MM.1S (cell line): Measurements from ENCODE around the gene AHNAK.

Experiments
- DNase-seq: peaks from one replicate; pipeline ENCODE4 v3.0.0-alpha.2; 2015
- H2AFZ ChIP-seq: fragments of 300-600 bp; sonication (generic); 2 replicates; pipeline ENCODE4 v1.6.0; 2016; ENCODE audit warnings: antibody characterized with exemption, low read length
- H3F3A ChIP-seq: fragments of 300-600 bp; sonication (generic); 2 replicates; pipeline ENCODE4 v1.6.1; 2016; ENCODE audit warnings: mild to moderate bottlenecking, antibody characterized with exemption, low read length, moderate library complexity, mixed read lengths; ENCODE audit not compliant: insufficient read depth
- H3K27ac ChIP-seq: fragments of 300-600 bp; sonication (generic); 2 replicates; pipeline ENCODE4 v1.5.1; 2016; ENCODE audit warnings: mild to moderate bottlenecking, low read length
- H3K27me3 ChIP-seq: fragments of 300-600 bp; sonication (generic); replicated peaks from 2 replicates; pipeline ENCODE4 v1.6.0; 2016; ENCODE audit warnings: low read length; ENCODE audit not compliant: insufficient read depth
- H3K36me3 ChIP-seq: fragments of 300-600 bp; sonication (generic); replicated peaks from 2 replicates; pipeline ENCODE4 v1.6.1; 2016; ENCODE audit warnings: mild to moderate bottlenecking, low read length, mixed read lengths; ENCODE audit not compliant: insufficient read depth
- H3K4me1 ChIP-seq: fragments of 300-600 bp; sonication (generic); 2 replicates; pipeline ENCODE4 v1.6.1; 2016; ENCODE audit warnings: low read length, mixed read lengths
- H3K4me2 ChIP-seq: fragments of 300-600 bp; sonication (generic); 2 replicates; pipeline ENCODE4 v1.6.0; 2016; ENCODE audit warnings: low read depth, low read length
- H3K4me3 ChIP-seq: fragments of 300-600 bp; sonication (generic); 2 replicates; pipeline ENCODE4 v1.5.1; 2016; ENCODE audit warnings: low read length, mixed read lengths
- H3K79me2 ChIP-seq: fragments of 300-600 bp; sonication (generic); 2 replicates; pipeline ENCODE4 v1.6.1; 2016; ENCODE audit warnings: mixed run types, low read length, mixed read lengths
- H3K9ac ChIP-seq: fragments of 300-600 bp; sonication (generic); 2 replicates; pipeline ENCODE4 v1.6.1; 2016; ENCODE audit warnings: low read length, mixed read lengths
- H3K9me2 ChIP-seq: fragments of 300-600 bp; sonication (generic); replicated peaks from 2 replicates; pipeline ENCODE4 v1.6.1; 2016; ENCODE audit warnings: mild to moderate bottlenecking, low read length, mixed read lengths; ENCODE audit not compliant: insufficient read depth
- H3K9me3 ChIP-seq: fragments of 300-600 bp; sonication (generic); replicated peaks from 2 replicates; pipeline ENCODE4 v1.6.1; 2016; ENCODE audit warnings: mild to moderate bottlenecking, low read length, mixed read lengths; ENCODE audit not compliant: insufficient read depth
- H4K20me1 ChIP-seq: fragments of 300-600 bp; sonication (generic); 2 replicates; pipeline ENCODE4 v1.6.1; 2016; ENCODE audit warnings: mild to moderate bottlenecking, low read length, moderate library complexity, mixed read lengths; ENCODE audit not compliant: insufficient read depth
- CTCF ChIP-seq: fragments of 300-600 bp; sonication (generic); IDR thresholded peaks from 2 replicates; pipeline ENCODE4 v1.5.1; 2016; ENCODE audit warnings: antibody characterized with exemption, low read length, mixed read lengths
- EZH2 ChIP-seq: fragments of 300-600 bp; sonication (generic); optimal IDR thresholded peaks from 2 replicates; pipeline ENCODE3; 2017; ENCODE audit warnings: low read depth, mild to moderate bottlenecking, antibody characterized with exemption, low read length, mixed read lengths
- EZH2phosphoT487 ChIP-seq: fragments of 300-600 bp; sonication (generic); IDR thresholded peaks from 2 replicates; pipeline ENCODE4 v1.6.1; 2018; ENCODE audit warnings: antibody characterized with exemption, low read length

The AHNAK gene

GRCh38 chr11:62512961-62513360, 33.6 kb downstream of the AHNAK start:
- H3K4me3 ChIP-seq = no peak overlapping the region
- H3K27ac ChIP-seq = no peak overlapping the region
- no peaks in the 10 kb centered on the region for H3K79me2 ChIP-seq
- peaks cover 10% of the 10 kb centered on the region for H3K4me1 ChIP-seq
- no peak overlapping the region for H3K9ac ChIP-seq
- DNase-seq = no peak
- no peaks in the 10 kb centered on the region for H3F3A ChIP-seq
- TF ChIP-seq EZH2phosphoT487 = no peak
- no peak for TF ChIP-seq CTCF
- no peak for TF ChIP-seq EZH2
- no peaks in the 10 kb centered on the region for H3K36me3 ChIP-seq
- H2AFZ ChIP-seq = no peak overlapping the region
- no peaks in the 10 kb centered on the region for H3K9me2 ChIP-seq
- no peaks in the 10 kb centered on the region for H3K9me3 ChIP-seq
- H3K4me2 ChIP-seq = no peak overlapping the region
- H3K27me3 ChIP-seq = no peaks in the 10 kb centered on the region
- no peaks in the 10 kb centered on the region for H4K20me1 ChIP-seq

DNA sequence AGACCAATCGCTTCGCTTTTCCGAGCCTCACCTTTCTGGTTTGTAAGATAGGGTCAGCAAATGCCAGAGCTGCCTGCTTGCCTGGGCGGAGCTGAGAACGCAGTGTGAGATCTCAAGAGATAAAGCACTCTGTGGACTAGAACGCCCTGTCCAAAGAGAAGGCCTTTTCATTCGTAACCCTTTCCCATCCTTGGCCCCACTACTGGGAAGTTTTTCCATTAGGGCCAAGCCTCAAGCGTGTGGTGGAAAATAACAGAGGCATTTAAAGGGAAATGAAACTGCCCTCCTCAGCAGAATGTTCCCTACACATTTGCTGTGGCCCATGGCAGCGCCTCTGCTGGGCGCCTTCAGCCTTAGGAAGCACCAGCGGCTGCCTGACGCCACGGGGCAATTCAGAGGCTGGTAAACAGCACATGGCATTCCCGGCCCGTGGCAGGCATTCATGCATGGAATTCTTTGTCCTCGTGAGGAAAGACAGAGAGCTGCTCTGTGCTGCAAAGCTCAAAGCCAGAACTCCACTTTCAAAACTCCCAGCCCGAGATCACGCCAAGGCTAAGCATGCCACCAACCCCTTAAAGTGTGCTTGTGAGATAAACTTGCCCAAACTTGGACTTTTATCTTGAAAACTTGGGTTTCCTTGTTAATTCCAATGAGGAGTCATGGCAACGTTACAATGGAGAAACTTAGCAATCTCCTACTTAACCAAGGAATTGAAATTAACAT, 38.1 kb downstream of the AHNAK start:
- H3K4me2 ChIP-seq = peak overlapping the region; percentile 69
- 0 out of 2 replicates have a peak overlapping the region, but pooled peaks have one; percentile 2 for H3K4me3 ChIP-seq

GRCh38 chr11:62507125-62507422, 39.5 kb downstream of the AHNAK start:
- Histone ChIP-seq H3K27ac (no peak overlapping the region), H3K27me3 (no peaks in the 10 kb centered on the region), H3K4me1 (peaks cover 10% of the 10 kb centered on the region), H3K9ac (no peak overlapping the region), H3K79me2 (no peaks in the 10 kb centered on the region), H4K20me1 (no peaks in the 10 kb centered on the region), H3K9me3 (no peaks in the 10 kb centered on the region), H2AFZ (no peak overlapping the region), H3K4me2 (no peak overlapping the region), H3K9me2 (no peaks in the 10 kb centered on the region), H3K4me3 (no peak overlapping the region), H3F3A (no peaks in the 10 kb centered on the region), H3K36me3 (no peaks in the 10 kb centered on the region)
- TF ChIP-seq EZH2 (no peak), EZH2phosphoT487 (no peak), CTCF (no peak)
- no peak for DNase-seq

More for the DNA sequence above, 38.1 kb downstream of the AHNAK start:
- Histone ChIP-seq H3K9ac (no peak overlapping the region), H3K9me3 (no peaks in the 10 kb centered on the region), H3K4me1 (peaks cover 10% of the 10 kb centered on the region), H3K36me3 (no peaks in the 10 kb centered on the region), H3K27ac (no peak overlapping the region), H3F3A (no peaks in the 10 kb centered on the region), H4K20me1 (no peaks in the 10 kb centered on the region), H3K9me2 (no peaks in the 10 kb centered on the region), H3K27me3 (no peaks in the 10 kb centered on the region), H2AFZ (peak overlapping the region; percentile 57), H3K79me2 (no peaks in the 10 kb centered on the region)
- DNase-seq = peak; percentile 38
- TF ChIP-seq CTCF (peak; percentile 60), EZH2phosphoT487 (no peak)
